Nephron (organoid): ENCODE measurements around the gene CBX5.
A peak's percentile ranks its signal among the peaks of the same experiment; 100 is the strongest.

ENCODE experiments used
- H3K27ac Mint-ChIP-seq, 3 experiments: 2 replicates each; pipeline ENCODE4 v1.8.0; 2020; ENCODE audit warnings: mixed read lengths in 3 of 3, mild to moderate bottlenecking in 2 of 3, moderate library complexity in 1 of 3
- H3K27me3 Mint-ChIP-seq: 2 replicates; pipeline ENCODE4 v1.8.0; 2021; ENCODE audit warnings: low read depth, mild to moderate bottlenecking, moderate library complexity, mixed read lengths
- H3K36me3 Mint-ChIP-seq: 2 replicates; pipeline ENCODE4 v1.8.0; 2020; ENCODE audit warnings: low read depth, mixed read lengths
- H3K4me1 Mint-ChIP-seq: 2 replicates; pipeline ENCODE4 v1.8.0; 2020; ENCODE audit warnings: mixed read lengths
- H3K4me3 Mint-ChIP-seq, 3 experiments: 2 replicates each; pipeline ENCODE4 v1.8.0; 2020; ENCODE audit warnings: mild to moderate bottlenecking in 3 of 3, mixed read lengths in 3 of 3, moderate library complexity in 2 of 3
- H3K9me3 Mint-ChIP-seq: 2 replicates; pipeline ENCODE4 v1.8.0; 2020; ENCODE audit warnings: mixed read lengths
- CTCF ChIP-seq, 3 experiments: fragments of 200-600 bp; sonication (generic); IDR thresholded peaks; one replicate each; pipeline ENCODE4 v1.5.0; 2021; ENCODE audit warnings: antibody characterized with exemption in 3 of 3; ENCODE audit not compliant: unreplicated experiment in 3 of 3

CBX5 gene

GRCh38 chr12:54184024-54184805 lies 95.7 kb downstream of the CBX5 start:
- peaks cover 3% of the 10 kb centered on the region for H3K27me3 Mint-ChIP-seq
- peaks cover 16% of the 10 kb centered on the region for H3K4me1 Mint-ChIP-seq
- no peaks in the 10 kb centered on the region for H3K9me3 Mint-ChIP-seq
- H3K36me3 Mint-ChIP-seq: peaks cover 15% of the 10 kb centered on the region
- no peak overlapping the region for H3K27ac Mint-ChIP-seq
- H3K4me3 Mint-ChIP-seq: peak overlapping the region in 1 of 3 experiments; percentile 40
- TF ChIP-seq CTCF (IDR thresholded peaks at IDR 0.05; ENCODE audit: unreplicated experiment in 3 of 3): no peak

GRCh38 chr12:54182981-54183380 lies 96.9 kb downstream of the CBX5 start:
- Mint-ChIP-seq H3K9me3 (no peaks in the 10 kb centered on the region), H3K36me3 (peaks cover 15% of the 10 kb centered on the region), H3K4me1 (peaks cover 10% of the 10 kb centered on the region), H3K27ac (no peak overlapping the region), H3K4me3 (no peak overlapping the region), H3K27me3 (peaks cover 10% of the 10 kb centered on the region)
- no peak for TF ChIP-seq CTCF (IDR thresholded peaks at IDR 0.05; ENCODE audit: unreplicated experiment in 3 of 3)

- no peak for TF ChIP-seq CTCF (IDR thresholded peaks at IDR 0.05; ENCODE audit: unreplicated experiment in 3 of 3)
- Mint-ChIP-seq H3K27ac (no peak overlapping the region), H3K4me3 (no peak overlapping the region), H3K36me3 (peaks cover 15% of the 10 kb centered on the region), H3K27me3 (peaks cover 11% of the 10 kb centered on the region), H3K4me1 (peaks cover 2% of the 10 kb centered on the region), H3K9me3 (no peaks in the 10 kb centered on the region)
Measured at GRCh38 chr12:54182086-54182485, 97.8 kb downstream of the CBX5 start.
